Measurements from ENCODE around the gene ABT1.

The ABT1 gene

DNA sequence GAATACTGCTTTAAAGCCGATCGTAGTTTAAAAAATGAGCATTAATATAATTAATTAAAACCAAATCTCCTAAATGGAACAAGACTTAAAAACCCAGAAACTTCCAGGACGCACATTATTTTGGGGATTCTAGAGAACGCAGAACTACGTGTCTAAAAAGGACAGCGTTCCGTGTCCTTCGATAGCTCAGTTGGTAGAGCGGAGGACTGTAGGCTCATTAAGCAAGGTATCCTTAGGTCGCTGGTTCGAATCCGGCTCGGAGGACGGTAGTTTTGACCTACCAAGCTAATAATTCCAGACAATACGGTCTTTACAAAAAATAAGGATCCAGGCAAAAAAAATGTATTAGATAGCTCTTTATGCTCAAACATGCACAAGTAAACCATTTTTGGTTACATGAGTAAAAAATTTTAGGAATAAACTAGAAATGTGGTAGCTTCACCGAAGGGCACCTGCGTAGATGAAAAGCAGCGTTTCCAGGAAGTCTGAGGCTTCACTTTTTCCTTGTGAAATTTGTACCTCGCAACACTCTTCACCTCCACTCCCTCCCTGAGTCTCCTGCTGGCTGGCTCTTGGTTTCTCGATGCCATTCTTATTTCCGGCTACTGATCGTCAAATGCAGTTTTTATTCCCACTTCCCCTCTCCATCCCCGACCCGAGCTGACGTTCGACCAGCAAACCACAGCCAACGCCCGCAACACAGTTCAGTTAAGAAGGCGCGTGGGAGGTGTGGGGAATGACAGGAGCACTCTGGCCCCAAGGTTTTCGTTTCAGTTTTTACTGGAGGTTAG lies 19.6 kb upstream of the ABT1 start:
- no peak overlapping the region for H3K9ac ChIP-seq (ENCODE audit: low read length)
- no peaks in the 10 kb centered on the region for H3K36me3 ChIP-seq (ENCODE audit: insufficient read depth, low read length)
- no peaks in the 10 kb centered on the region for H3K4me1 ChIP-seq (ENCODE audit: insufficient read depth, low read length)
- H3K4me3 ChIP-seq (ENCODE audit: low read depth in 1 of 2, low read length in 2 of 2): peak overlapping the region in 1 of 2 donors; percentile 55
- H3K9me3 ChIP-seq (ENCODE audit: low read length): no peaks in the 10 kb centered on the region
- H3K27me3 ChIP-seq (ENCODE audit: control insufficient read depth in 1 of 2, insufficient read depth in 2 of 2, low read length in 2 of 2): peaks cover 8 to 14% of the 10 kb centered on the region in 2 donors
- no peak overlapping the region for H3K27ac ChIP-seq (ENCODE audit: low read depth, low read length)

DNA sequence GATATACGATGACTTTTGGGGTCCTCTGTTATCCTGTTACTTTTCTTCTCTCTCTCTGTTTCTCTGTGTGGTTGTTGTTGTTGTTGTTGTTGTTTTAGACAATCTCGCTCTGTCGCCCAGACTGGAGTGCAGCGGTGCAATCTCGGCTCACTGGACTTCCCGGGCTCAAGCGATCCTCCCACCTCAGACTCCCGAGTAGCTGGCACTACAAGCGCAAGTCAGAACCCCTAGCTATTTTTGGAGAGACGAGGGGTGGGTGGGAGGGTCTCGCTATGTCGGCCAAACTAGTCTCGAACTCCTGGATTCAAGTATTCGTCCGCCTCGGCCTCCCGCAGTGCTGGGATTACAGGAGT lies 19.1 kb upstream of the ABT1 start:
- Histone ChIP-seq H3K4me3 (ENCODE audit: low read depth in 1 of 2, low read length in 2 of 2) (peak overlapping the region in 1 of 2 donors; percentile 55), H3K9ac (ENCODE audit: low read length) (no peak overlapping the region), H3K27ac (ENCODE audit: low read depth, low read length) (no peak overlapping the region), H3K4me1 (ENCODE audit: insufficient read depth, low read length) (no peaks in the 10 kb centered on the region), H3K27me3 (ENCODE audit: control insufficient read depth in 1 of 2, insufficient read depth in 2 of 2, low read length in 2 of 2) (peaks cover 8 to 17% of the 10 kb centered on the region in 2 donors), H3K36me3 (ENCODE audit: insufficient read depth, low read length) (no peaks in the 10 kb centered on the region), H3K9me3 (ENCODE audit: low read length) (no peaks in the 10 kb centered on the region)

DNA sequence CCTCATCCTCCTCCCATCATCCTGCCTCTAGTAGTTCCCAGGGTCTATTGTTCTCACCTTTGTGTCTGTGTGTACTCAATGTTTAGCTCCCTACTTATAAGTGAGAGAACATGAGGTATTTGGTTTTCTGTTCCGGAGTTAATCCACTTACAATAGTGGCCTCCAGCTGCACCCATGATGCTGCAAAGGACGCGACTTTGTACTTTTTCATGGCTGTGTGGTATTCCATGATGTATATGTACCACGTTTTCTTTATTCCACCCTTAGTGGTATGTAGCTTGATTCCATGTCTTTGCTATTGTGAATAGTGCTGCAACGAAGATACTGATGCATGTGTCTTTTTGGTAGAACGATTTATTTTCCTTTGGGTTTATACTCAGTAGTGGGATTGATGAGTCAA lies 18.5 kb upstream of the ABT1 start:
- no peak overlapping the region for H3K4me3 ChIP-seq (ENCODE audit: low read depth in 1 of 2, low read length in 2 of 2)
- no peaks in the 10 kb centered on the region for H3K4me1 ChIP-seq (ENCODE audit: insufficient read depth, low read length)
- no peak overlapping the region for H3K27ac ChIP-seq (ENCODE audit: low read depth, low read length)
- H3K9me3 ChIP-seq (ENCODE audit: low read length): no peaks in the 10 kb centered on the region
- H3K9ac ChIP-seq (ENCODE audit: low read length): no peak overlapping the region
- no peaks in the 10 kb centered on the region for H3K36me3 ChIP-seq (ENCODE audit: insufficient read depth, low read length)
- H3K27me3 ChIP-seq (ENCODE audit: control insufficient read depth in 1 of 2, insufficient read depth in 2 of 2, low read length in 2 of 2): peaks cover 8 to 18% of the 10 kb centered on the region in 2 donors

DNA sequence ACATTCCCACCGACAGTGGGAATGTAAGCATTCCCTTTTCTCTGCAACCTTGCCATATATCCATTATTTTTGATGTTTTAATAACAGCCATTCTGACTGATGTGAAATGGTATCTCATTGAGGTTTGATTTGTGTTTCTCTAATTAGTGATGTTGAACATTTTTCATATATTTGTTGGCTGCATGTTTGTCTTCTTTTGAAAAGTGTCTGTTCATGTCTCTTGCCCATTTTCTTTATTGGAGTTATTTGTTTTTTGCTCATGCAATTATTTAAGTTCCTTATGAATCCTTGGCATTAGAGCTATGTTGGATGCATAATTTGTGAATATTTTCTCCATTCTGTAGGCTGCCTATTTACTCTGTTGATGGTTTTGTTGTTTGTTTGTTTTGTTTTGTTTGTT lies 18.0 kb upstream of the ABT1 start:
- Histone ChIP-seq H3K4me3 (ENCODE audit: low read depth in 1 of 2, low read length in 2 of 2) (no peak overlapping the region), H3K9ac (ENCODE audit: low read length) (no peak overlapping the region), H3K27ac (ENCODE audit: low read depth, low read length) (no peak overlapping the region), H3K9me3 (ENCODE audit: low read length) (no peaks in the 10 kb centered on the region), H3K27me3 (ENCODE audit: control insufficient read depth in 1 of 2, insufficient read depth in 2 of 2, low read length in 2 of 2) (peaks cover 8 to 18% of the 10 kb centered on the region in 2 donors), H3K36me3 (ENCODE audit: insufficient read depth, low read length) (no peaks in the 10 kb centered on the region), H3K4me1 (ENCODE audit: insufficient read depth, low read length) (no peaks in the 10 kb centered on the region)

DNA sequence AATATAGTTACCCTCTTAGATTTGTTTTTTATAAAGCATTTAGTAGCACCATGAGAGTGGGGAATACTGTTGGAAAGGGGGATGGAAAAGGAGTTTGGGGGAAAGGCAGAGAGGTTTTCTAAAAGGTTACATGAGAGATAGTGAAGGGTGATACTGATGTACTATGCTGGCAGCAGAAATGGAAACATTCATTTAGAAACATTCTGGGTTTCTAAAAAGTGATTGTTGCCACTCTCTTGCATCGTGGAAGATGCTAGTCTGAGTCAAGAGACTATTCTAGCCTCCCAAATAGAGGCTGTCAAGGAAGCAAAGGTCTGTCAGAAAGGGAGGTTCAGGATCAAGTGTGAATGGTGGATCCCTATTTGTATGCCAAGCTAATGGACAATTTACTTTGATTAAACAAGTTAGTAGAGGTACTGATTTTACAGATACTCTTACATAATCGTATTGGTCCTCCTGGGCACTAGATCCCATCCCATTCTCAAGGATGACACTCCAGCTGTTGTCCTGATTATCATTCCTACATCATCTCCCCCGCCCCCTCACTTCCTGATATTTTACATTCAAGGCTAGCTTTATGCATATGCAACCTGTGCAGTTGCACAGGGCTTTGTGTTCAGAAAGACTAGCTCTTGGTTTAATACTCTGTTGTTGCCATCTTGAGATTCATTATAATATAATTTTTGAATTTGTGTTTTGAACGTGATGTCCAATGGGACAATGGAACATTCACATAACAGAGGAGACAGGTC lies 15.4 kb upstream of the ABT1 start:
- Histone ChIP-seq H3K9ac (ENCODE audit: low read length) (no peak overlapping the region), H3K4me1 (ENCODE audit: insufficient read depth, low read length) (no peaks in the 10 kb centered on the region), H3K4me3 (ENCODE audit: low read depth in 1 of 2, low read length in 2 of 2) (no peak overlapping the region), H3K27me3 (ENCODE audit: control insufficient read depth in 1 of 2, insufficient read depth in 2 of 2, low read length in 2 of 2) (peaks cover 8 to 17% of the 10 kb centered on the region in 2 donors), H3K27ac (ENCODE audit: low read depth, low read length) (no peak overlapping the region), H3K36me3 (ENCODE audit: insufficient read depth, low read length) (no peaks in the 10 kb centered on the region), H3K9me3 (ENCODE audit: low read length) (no peaks in the 10 kb centered on the region)

DNA sequence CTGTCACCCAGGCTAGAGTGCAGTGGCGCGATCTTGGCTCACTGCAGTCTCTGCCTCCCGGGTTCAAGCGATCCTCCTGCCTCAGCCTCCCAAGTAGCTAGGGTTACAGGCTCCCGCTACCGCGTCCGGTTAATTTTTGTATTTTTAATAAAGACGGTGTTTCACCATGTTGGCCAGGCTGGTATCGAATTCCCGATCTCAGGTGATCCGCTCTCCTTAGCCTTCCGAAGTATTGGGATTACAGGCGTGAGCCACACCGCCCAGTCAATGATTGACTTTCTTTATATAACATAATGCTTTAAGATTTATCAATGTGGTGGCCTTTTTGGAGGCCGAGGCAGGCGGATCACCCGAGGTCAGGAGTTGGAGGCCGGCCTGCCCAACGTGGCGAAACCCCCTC lies 7.8 kb upstream of the ABT1 start:
- H3K4me1 ChIP-seq (ENCODE audit: insufficient read depth, low read length): no peaks in the 10 kb centered on the region
- peaks cover 16 to 18% of the 10 kb centered on the region in 2 donors for H3K27me3 ChIP-seq (ENCODE audit: control insufficient read depth in 1 of 2, insufficient read depth in 2 of 2, low read length in 2 of 2)
- no peaks in the 10 kb centered on the region for H3K9me3 ChIP-seq (ENCODE audit: low read length)
- no peak overlapping the region for H3K4me3 ChIP-seq (ENCODE audit: low read depth in 1 of 2, low read length in 2 of 2)
- H3K9ac ChIP-seq (ENCODE audit: low read length): no peak overlapping the region
- H3K36me3 ChIP-seq (ENCODE audit: insufficient read depth, low read length): no peaks in the 10 kb centered on the region
- no peak overlapping the region for H3K27ac ChIP-seq (ENCODE audit: low read depth, low read length)

DNA sequence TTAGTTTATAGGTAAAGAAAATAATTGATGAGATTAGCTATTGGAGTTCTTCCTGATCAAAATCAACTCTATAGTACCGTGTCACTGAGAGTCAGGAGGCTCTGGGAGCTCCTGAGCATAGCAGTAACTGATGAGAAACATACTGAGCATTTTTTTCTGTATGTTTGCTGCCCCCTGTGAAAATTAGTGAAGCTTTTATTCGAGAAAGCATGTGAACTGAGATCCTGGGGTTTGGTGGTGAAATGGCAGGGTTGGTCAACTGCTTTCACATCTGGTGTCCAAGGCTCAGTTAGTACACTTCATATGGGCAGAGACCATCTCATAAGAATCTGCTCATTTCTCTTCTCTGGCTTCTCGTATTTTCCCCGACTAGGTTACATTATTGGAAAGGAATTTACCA lies 4.1 kb upstream of the ABT1 start:
- peaks cover 24 to 28% of the 10 kb centered on the region in 2 donors for H3K27me3 ChIP-seq (ENCODE audit: control insufficient read depth in 1 of 2, insufficient read depth in 2 of 2, low read length in 2 of 2)
- no peak overlapping the region for H3K27ac ChIP-seq (ENCODE audit: low read depth, low read length)
- no peak overlapping the region for H3K9ac ChIP-seq (ENCODE audit: low read length)
- H3K4me3 ChIP-seq (ENCODE audit: low read depth in 1 of 2, low read length in 2 of 2): no peak overlapping the region
- no peaks in the 10 kb centered on the region for H3K9me3 ChIP-seq (ENCODE audit: low read length)
- peaks cover 8% of the 10 kb centered on the region for H3K4me1 ChIP-seq (ENCODE audit: insufficient read depth, low read length)
- no peaks in the 10 kb centered on the region for H3K36me3 ChIP-seq (ENCODE audit: insufficient read depth, low read length)

DNA sequence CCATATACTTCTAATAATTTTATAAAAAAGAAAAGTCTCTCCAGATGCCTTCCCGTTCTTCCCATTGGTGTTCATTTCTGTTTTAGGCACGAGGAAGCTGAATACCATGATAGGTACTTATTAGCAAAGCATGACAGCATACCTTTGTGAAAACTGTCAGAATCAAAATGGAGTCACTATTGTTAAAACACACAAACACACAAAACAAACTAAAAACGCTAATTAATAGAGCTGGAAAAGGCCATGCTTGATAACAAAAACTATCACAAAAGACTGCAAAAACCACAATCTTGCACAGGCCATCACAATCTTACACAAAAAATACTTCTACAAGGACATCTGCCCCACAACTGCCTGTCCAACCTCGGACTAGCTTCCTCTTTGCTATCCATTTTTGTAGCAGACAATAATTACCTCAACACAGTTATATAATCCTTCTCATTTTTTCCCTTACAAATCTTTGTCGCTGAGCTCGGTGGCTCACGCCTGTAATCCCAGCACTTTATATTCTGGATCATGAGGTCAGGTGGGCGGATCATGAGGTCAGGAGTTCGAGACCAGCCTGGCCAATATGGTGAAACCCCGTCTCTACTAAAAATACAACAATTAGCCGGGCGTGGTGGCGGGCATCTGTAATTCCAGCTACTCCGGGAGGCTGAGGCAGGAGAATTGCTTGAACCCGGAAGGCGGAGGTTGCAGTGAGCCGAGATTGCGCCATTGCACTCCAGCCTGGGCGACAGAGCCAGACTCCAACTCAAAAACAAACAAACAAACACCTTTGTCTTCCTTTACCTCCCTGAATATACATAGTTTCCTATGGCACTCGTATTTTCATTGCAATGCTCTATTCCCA lies 3.2 kb upstream of the ABT1 start:
- Histone ChIP-seq H3K27ac (ENCODE audit: low read depth, low read length) (no peak overlapping the region), H3K36me3 (ENCODE audit: insufficient read depth, low read length) (peaks cover 6% of the 10 kb centered on the region), H3K9ac (ENCODE audit: low read length) (no peak overlapping the region), H3K4me1 (ENCODE audit: insufficient read depth, low read length) (peaks cover 14% of the 10 kb centered on the region), H3K27me3 (ENCODE audit: control insufficient read depth in 1 of 2, insufficient read depth in 2 of 2, low read length in 2 of 2) (peaks cover 24 to 28% of the 10 kb centered on the region in 2 donors), H3K9me3 (ENCODE audit: low read length) (no peaks in the 10 kb centered on the region), H3K4me3 (ENCODE audit: low read depth in 1 of 2, low read length in 2 of 2) (no peak overlapping the region)

DNA sequence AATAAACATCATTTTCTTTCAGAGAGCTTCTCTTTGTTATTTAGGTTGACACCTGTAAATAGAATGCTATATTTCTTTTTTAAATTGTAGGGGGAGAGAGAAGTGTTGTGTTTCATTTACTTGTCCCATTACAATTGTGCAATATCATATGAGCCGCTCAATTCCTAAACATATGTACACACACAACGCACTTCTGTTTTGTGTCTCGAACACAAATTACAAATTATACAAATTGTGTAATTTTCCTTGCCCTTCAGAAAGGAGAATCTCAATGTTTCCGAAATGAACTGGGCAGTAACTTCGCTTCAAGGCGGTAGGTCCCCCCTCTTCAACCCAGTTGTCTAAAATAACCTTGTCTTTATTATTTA lies 2.6 kb upstream of the ABT1 start:
- Histone ChIP-seq H3K4me1 (ENCODE audit: insufficient read depth, low read length) (peaks cover 14% of the 10 kb centered on the region), H3K9ac (ENCODE audit: low read length) (no peak overlapping the region), H3K9me3 (ENCODE audit: low read length) (no peaks in the 10 kb centered on the region), H3K27ac (ENCODE audit: low read depth, low read length) (no peak overlapping the region), H3K36me3 (ENCODE audit: insufficient read depth, low read length) (peaks cover 11% of the 10 kb centered on the region), H3K27me3 (ENCODE audit: control insufficient read depth in 1 of 2, insufficient read depth in 2 of 2, low read length in 2 of 2) (peaks cover 24 to 28% of the 10 kb centered on the region in 2 donors), H3K4me3 (ENCODE audit: low read depth in 1 of 2, low read length in 2 of 2) (no peak overlapping the region)

DNA sequence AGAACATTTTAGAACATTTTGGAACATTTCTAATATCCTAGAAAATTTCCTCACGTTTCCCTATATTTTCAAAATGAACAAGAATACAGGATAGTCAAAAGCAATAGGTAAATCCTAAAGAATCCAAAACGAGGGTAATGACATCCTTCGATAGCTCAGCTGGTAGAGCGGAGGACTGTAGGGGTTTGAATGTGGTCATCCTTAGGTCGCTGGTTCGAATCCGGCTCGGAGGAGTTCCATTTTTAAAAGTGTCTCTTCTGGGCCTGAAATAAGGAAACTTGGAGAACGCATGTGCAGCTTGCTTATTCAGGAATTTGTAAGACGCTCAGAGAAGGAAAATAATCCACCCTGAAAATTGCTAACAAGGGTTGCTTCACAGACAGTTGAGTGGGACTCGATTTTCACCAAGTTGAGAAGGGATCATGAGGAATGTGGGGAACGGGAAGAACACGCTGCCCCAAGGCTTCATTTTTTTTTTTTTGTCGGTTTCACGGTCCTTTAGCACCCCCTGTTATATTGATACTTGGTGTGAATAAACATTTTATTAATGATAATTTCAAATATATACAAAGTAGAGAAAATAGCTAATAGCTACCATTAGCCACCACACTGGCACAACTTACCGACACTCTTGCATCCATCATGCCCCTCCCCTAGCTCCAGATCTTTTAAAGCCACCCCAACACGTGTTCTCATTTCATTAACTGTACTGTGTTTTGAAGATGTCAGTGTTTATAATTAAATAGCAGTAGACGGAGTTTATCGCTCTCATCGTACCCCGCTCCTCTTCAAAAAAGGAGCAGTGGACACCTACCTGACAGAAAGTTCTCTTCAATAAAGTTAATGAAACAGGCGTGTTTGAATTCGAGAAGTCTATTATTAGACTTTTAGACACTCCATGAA lies 1.8 kb upstream of the ABT1 start:
- Histone ChIP-seq H3K9ac (ENCODE audit: low read length) (peak overlapping the region; percentile 24), H3K27ac (ENCODE audit: low read depth, low read length) (no peak overlapping the region), H3K27me3 (ENCODE audit: control insufficient read depth in 1 of 2, insufficient read depth in 2 of 2, low read length in 2 of 2) (peaks cover 24 to 28% of the 10 kb centered on the region in 2 donors), H3K4me3 (ENCODE audit: low read depth in 1 of 2, low read length in 2 of 2) (peak overlapping the region in 1 of 2 donors; percentile 69), H3K4me1 (ENCODE audit: insufficient read depth, low read length) (peaks cover 14% of the 10 kb centered on the region), H3K36me3 (ENCODE audit: insufficient read depth, low read length) (peaks cover 20% of the 10 kb centered on the region), H3K9me3 (ENCODE audit: low read length) (no peaks in the 10 kb centered on the region)

Measured in muscle layer of colon (tissue), 2 donors.